Stimulated activated CD8-positive, alpha-beta memory T cell treated with anti-CD3 and anti-CD28 coated beads, Interleukin-15, amount 100 ng/mL, for 48 hours (primary cell): Measurements from ENCODE around the gene MUCL3.
"Not testable (repeated sequence)": the region's sequence is repeated elsewhere in the genome, so short reads cannot be mapped to it uniquely, and the experiment has no call there.

Experiments
- DNase-seq, 2 donors: peaks; one replicate each; pipeline ENCODE4 v3.0.0-alpha.2; 2020; ENCODE audit warnings: low read depth in 2 of 2

The MUCL3 gene

GRCh38 chr6:30981942-30982772 lies 41.4 kb downstream of the MUCL3 start:
- DNase-seq = no peak

- no peak for DNase-seq
These were observed 42.7 kb downstream of the MUCL3 start, which contains the start of gene MUC21 for GRCh38 chr6:30983439-30983838. TSS of gene MUC21 (plus strand) at chr6:30983718. CDS start at chr6:30983959, 241 bp downstream.

- DNase-seq = no peak
These were observed 44.7 kb downstream of the MUCL3 start for GRCh38 chr6:30985490-30985889.

GRCh38 chr6:30987304-30987703 lies 46.5 kb downstream of the MUCL3 start:
- DNase-seq = no peak

GRCh38 chr6:30988209-30988825 lies 47.5 kb downstream of the MUCL3 start:
- no peak for DNase-seq

GRCh38 chr6:30990422-30991086 lies 49.8 kb downstream of the MUCL3 start:
- DNase-seq = no peak

GRCh38 chr6:30991891-30992290 lies 51.1 kb downstream of the MUCL3 start:
- DNase-seq = no peak

GRCh38 chr6:30997301-30997700 lies 56.5 kb downstream of the MUCL3 start:
- no peak for DNase-seq

GRCh38 chr6:30998785-30999184 lies 58.0 kb downstream of the MUCL3 start:
- DNase-seq = no peak

- not testable (repeated sequence) for DNase-seq
These were observed 59.5 kb downstream of the MUCL3 start for GRCh38 chr6:31000067-31000860.

- DNase-seq = no peak
These were observed 60.6 kb downstream of the MUCL3 start for GRCh38 chr6:31001281-31001888.

GRCh38 chr6:31002471-31002870 lies 61.7 kb downstream of the MUCL3 start:
- no peak for DNase-seq
